HG02798 (cell line): ENCODE data around the gene PSG2.
"Not testable (repeated sequence)": the region's sequence is repeated elsewhere in the genome, so short reads cannot be mapped to it uniquely, and the experiment has no call there.

Source experiments
- ATAC-seq: cut with Tn5 transposase; IDR thresholded peaks from one replicate; pipeline ENCODE4 v1.9.1; 2021; ENCODE audit warnings: mild to moderate bottlenecking; ENCODE audit not compliant: unreplicated experiment, poor library complexity

PSG2 gene

GRCh38 chr19:43083721-43084120 lies 1.2 kb upstream of the PSG2 start:
- ATAC-seq: not testable (repeated sequence)

DNA sequence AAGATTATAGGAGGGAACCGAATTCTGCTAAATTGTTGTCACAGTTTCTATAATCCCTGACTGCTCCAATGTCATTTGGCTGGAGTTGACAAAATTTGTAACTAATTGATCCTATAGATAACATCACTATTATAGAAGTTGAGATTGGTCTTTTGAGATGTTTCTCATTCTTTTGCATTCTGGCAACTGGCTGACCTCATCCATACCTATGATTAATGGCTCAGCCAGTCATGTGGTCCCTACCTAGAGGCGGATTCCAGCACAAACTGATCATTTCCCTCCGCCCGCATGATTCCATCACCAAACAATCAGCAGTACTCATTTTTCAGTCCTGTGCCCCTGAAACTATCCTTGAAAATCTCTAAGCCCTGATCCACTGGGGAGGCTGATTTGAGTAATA lies 4.2 kb downstream of the PSG2 start:
- no peak for ATAC-seq

DNA sequence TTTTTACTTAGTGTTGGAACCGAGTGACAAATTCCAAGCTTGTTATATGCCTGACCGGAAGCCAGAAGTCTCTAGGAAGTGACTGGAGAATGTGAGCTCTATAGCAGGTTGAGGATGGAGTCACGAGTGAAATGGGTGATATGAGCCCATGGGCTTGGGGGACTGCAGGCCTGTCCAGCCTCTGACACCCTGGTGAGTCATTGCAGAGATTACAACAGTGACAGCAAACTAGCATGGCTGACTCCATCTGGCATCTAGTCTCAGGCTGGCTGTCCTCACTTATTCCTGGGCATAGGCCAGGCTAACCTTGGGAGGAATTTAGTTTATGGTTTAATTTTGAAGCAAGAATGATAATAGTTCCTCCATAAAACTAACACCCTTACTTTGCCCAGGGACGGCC lies 4.6 kb downstream of the PSG2 start:
- not testable (repeated sequence) for ATAC-seq

DNA sequence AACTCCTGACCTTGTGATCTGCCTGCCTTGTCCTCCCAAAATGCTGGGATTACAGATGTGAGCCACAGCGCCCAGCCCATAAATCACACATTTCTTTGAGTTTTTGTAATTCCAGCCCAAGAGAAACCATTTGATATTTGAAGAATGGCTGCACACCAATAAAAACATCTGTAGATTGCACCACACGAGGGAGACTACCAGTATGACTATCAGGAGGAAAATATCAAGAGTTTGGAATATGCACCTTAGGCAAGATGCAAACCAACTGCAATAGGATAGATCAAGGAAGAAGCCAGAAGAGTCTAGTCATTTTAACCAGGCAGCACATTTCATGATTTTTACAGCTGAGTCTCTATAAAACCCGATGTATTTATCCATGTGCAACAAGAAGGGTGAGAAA lies 20.1 kb downstream of the PSG2 start:
- ATAC-seq: not testable (repeated sequence)

- not testable (repeated sequence) for ATAC-seq
Observed at GRCh38 chr19:43061326-43061725, 21.2 kb downstream of the PSG2 start.

- ATAC-seq: not testable (repeated sequence)
Observed at GRCh38 chr19:43060254-43060653, 22.2 kb downstream of the PSG2 start.

- not testable (repeated sequence) for ATAC-seq
Observed at GRCh38 chr19:43059482-43059881, 23.0 kb downstream of the PSG2 start.

DNA sequence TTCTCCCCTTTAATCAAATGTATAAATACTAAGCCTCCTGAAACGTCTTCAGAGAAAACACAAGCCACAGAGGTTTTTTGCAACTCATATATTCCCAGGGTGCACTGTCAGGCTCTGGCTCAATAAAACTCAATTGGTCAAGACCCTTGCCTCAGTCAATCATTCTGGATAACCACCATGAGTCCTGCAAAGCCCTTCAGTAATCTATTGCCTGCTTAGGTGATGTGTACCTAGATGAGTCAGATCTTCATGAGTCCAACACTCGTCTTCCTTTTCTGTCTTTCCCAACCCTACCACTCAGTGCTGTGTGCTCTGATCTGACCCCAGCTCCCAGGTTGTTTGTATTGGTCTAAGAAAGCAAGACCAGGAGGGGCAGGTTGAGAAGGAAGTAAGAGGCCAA lies 24.1 kb downstream of the PSG2 start:
- ATAC-seq: not testable (repeated sequence)

GRCh38 chr19:43047966-43048365 lies 34.5 kb downstream of the PSG2 start:
- not testable (repeated sequence) for ATAC-seq

- ATAC-seq: not testable (repeated sequence)
Observed at GRCh38 chr19:43046578-43046977, 35.9 kb downstream of the PSG2 start.

GRCh38 chr19:43043492-43044180 lies 38.9 kb downstream of the PSG2 start:
- ATAC-seq: not testable (repeated sequence)

DNA sequence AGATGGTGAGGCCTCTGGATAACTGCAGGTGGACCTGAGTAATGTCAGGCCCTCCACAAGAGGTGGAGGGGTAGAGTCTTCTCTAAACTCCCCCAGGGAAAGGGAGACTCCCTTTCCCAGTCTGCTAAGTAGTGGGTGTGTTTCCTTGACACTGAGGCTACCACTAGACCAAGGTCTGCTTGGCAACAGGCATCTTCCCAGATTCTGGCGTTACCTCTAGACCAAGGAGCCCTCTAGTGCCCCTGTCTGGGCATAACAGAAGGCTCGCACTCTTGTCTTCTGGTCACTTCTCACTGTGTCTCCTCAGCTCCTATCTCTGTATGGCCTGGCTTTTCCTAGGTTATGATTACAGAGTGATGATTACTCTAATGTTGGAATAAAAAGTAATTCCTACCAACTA lies 50.9 kb downstream of the PSG2 start:
- ATAC-seq: not testable (repeated sequence)

DNA sequence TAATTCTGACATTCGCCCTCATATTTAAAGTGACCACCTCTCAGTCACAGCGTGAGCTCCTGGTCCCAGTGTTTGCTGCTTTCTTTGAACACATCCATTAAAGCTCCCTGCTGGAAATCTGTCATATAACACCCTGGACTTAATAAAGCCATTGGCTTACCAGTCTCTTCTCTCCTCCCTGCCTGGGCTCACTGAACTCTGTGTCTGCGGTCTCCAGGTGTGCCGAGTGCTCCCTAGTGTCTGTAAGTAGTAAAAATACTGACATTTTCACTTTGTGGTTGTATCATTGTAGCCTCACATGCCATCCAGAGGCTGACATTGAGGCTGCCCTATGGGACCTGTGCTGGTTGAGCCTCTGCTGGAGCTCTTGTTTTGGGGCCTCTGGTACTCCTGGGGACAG lies 53.6 kb downstream of the PSG2 start:
- no peak for ATAC-seq

DNA sequence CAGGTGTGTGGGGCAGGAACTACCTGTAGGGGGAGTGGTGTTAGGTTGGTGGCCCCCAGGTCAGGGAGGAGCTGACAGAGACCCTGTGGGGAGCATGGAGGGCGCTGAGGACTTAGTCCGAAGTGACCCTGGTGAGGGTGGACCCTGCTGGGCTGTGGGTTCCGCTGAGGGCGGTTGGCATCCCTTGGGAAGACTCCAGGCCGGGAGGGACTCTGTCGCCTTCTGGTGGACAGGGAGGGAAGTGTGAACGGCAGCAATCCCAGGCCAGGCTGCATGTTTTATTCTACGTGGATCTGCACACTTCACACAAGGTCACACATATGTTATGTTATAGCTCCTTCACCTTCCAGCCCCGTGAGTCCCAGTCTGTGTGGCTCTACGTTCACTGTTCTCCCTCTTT lies 54.5 kb downstream of the PSG2 start:
- not testable (repeated sequence) for ATAC-seq

DNA sequence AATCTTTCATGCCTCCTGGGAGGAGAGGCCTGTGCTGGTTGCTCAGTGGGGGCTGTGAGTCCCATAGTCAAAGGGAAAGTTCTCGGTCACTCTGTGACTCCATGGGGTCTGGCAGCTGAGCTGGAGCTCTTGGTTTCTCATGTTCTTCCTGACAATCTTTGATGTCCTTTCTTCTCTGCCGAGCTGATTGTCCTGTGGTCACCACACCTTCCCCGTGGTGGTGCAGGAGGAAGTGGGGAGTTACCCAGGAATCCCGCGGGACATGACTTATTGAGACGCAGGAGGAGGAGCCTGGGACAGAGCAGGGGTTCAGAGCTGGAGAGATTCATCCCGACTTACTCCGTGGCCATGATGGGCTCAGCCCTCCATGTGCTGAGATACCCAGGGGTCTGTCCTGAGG lies 55.4 kb downstream of the PSG2 start:
- ATAC-seq: not testable (repeated sequence)

DNA sequence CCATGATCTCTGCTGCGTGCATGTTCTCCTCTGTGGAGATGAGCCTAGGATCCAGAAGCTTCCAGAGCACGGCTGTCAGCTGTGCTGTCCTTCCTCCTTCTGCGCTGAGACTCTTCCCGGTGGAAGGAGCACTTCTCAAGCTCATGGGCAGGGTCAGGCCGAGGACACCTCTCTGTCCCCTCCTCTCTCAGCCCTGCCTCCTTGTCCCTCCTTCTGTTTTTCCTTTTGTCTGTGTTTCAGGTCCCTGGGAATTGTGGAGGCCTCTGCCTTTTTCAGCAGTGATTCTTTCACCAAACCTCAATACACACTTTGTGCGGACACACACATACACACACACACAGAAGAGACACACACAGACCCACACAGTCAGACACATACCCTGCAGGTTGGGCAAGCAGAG lies 56.1 kb downstream of the PSG2 start, which contains the start of gene PSG11:
Gene PSG11 (minus strand): TSS at position 101 of the 400 bp plus-strand sequence. CDS start 97 bp downstream, at position 4.
- ATAC-seq: not testable (repeated sequence)

GRCh38 chr19:43022098-43022497 lies 60.4 kb downstream of the PSG2 start:
- ATAC-seq: not testable (repeated sequence)

DNA sequence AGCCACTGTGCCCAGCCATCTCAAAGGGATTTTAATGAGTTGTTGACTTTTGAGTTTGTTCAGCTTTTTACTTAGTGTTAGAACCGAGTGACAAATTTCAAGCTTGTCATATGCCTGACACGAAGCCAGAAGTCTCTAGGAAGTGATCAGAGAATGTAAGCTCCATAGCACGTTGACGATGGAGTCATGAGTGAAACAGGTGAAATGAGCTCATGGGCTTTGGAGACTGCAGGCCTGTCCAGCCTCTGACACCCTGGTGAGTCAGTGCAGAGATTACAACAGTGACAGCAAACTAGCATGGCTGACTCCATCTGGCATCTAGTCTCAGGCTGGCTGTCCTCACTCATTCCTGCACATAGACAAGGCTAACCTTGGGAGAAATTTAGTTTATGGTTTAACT lies 60.9 kb downstream of the PSG2 start:
- not testable (repeated sequence) for ATAC-seq

GRCh38 chr19:43019588-43019987 lies 62.9 kb downstream of the PSG2 start:
- ATAC-seq: not testable (repeated sequence)
